ENCODE results near the gene PICK1.

PICK1 gene

DNA sequence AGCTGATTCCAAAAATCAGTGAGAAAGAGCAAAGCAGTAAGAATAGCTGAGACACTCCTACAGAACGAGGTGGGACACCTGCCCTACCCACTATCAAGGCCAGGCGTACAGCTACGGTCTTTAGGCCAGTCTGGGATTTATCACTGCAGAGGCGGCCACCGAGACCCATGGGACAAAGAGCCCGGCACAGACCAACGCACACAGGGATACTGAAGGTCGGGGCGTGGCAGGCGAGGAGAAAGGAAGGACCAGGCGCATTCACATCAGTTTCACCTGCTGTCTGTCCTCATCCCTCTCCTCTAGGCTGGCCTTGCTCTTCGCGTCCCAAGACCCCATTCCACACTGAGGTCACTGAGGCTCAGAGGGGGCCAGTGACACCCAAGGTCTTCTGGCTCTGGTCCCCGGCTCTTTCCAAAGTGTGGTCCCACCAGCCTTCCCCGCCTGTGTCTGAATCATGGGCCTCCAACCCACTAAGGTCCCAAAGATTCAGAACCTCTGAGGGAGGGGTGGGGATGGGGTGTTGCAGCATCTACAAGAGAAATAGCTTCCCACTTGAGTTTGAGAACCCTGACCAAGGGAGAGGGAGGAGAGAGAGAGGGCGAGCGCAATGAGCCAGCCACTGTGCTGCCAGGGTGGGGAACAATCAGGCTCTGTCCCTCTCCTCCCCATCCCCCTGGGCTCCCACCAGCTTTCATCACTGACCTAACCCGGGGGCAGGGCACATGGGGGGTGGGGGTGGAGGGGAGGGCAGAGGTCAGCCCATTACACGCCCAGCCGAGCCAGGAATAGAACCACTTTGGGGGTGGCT, 7.2 kb upstream of the PICK1 start:
- DNase-seq (ENCODE audit: low read depth in 3 of 3, low spot score in 1 of 3): no peak

DNA sequence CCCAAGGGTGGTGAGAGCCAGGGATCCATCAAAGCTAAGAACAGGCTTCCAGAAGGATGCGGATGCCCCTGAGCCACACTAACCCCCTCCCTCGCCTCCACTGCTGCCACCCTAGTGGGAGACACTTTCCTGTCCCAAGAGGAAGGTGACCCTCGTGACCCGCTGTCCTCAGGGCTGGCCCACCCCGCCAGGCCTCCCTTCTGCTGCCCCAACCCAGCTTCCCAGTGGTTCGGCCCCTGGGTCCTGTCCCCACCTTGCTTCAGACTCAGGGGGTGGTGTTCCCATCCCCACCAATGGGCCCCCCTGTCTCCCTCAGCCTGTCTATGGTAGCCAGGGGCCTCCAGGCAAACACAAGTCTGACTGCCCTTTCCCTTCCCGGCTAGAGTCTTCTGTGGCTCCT, 6.5 kb upstream of the PICK1 start:
- no peak for DNase-seq (ENCODE audit: low read depth in 3 of 3, low spot score in 1 of 3)

GRCh38 chr22:38051261-38051660, 5.9 kb upstream of the PICK1 start:
- no peak for DNase-seq (ENCODE audit: low read depth in 3 of 3, low spot score in 1 of 3)

- peak; percentile 32 to 58 (median 53) for DNase-seq (ENCODE audit: low read depth in 3 of 3, low spot score in 1 of 3)
These were observed 5.0 kb upstream of the PICK1 start for GRCh38 chr22:38051900-38052862.

GRCh38 chr22:38062791-38063190, 5.6 kb downstream of the PICK1 start:
- no peak for DNase-seq (ENCODE audit: low read depth in 3 of 3, low spot score in 1 of 3)

GRCh38 chr22:38065539-38065938, 8.3 kb downstream of the PICK1 start:
- no peak for DNase-seq (ENCODE audit: low read depth in 3 of 3, low spot score in 1 of 3)

GRCh38 chr22:38066381-38067027, 9.3 kb downstream of the PICK1 start:
- no peak for DNase-seq (ENCODE audit: low read depth in 3 of 3, low spot score in 1 of 3)

GRCh38 chr22:38067028-38067415, 9.8 kb downstream of the PICK1 start:
- DNase-seq (ENCODE audit: low read depth in 3 of 3, low spot score in 1 of 3): no peak

GRCh38 chr22:38067761-38068360, 10.7 kb downstream of the PICK1 start:
- no peak for DNase-seq (ENCODE audit: low read depth in 3 of 3, low spot score in 1 of 3)

DNA sequence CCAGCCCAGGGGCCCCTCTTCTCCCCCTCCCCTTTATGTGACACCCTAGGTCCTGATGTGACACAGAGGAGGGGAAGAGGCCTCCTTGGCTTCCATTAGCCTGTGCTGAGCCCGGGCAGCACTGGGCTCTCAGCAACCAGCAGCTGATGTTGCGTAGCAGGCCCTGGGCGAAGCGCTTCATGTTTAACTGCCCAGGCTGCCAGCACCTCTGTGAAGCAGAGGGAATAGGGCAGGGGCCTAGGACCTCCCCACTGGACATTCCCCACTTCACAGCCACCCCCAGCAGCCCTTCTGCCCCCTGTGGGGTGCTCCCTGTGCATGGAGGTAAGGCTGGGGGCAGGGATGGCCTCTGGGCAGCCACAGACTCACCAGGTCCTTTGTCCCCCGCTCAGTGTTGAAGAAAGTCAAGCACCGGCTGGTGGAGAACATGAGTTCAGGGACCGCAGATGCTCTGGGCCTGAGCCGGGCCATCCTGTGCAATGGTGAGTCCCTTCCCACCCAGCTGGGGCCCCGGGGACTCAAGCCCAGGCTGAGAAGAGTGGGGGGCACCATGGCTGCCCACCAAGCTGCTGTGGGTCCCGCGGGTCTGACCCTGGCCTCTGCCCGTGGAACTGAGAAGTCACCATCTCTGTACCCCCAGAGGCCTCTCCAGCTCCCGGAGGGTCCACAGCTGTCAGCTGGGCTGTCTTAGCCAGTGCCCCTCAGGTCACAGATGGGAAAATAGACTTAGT, 11.6 kb downstream of the PICK1 start:
- DNase-seq (ENCODE audit: low read depth in 3 of 3, low spot score in 1 of 3): no peak

DNA sequence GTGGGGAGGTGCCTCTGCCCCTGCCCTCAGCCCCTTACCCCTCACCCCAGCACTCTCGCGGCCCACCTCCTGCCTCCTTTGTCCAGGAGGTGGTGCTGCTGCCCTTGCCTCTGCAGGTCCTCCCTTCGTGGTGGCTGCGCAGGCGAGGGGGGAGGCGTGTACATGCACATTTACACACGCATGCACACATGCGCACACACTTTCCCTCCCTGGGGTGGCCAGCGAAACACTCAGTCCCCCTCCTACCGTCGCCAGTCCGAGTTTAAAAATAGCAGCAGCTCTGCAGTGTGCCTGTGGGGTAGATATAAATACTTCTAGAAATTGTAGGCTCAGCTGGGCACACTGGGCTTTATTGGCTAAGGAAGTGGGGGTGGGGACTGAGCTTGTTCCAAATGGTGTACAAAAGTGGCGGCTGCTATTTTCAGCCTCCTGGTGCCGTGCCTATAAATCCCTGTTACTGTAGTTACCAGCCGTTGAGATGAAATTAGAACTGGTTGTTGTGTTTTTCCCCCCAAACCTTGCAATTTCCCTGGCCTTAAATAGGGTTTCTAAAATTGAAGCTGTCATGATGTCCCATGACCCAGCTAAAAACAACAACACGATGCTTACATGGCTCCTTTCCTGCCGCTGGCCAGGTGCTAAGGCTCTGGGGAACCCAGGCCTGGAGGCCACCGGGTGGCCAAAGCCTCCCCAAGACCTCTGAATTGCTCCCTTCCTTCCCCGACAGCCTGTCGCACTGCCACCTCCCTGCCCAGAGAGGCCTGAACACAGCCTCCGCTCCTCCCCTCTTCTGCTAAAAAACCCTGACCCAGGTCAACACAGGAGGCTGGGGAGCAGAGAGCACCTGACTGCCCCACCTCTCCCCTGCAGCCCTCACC, 12.4 kb downstream of the PICK1 start:
- DNase-seq (ENCODE audit: low read depth in 3 of 3, low spot score in 1 of 3): no peak

- DNase-seq (ENCODE audit: low read depth in 3 of 3, low spot score in 1 of 3): no peak
These were observed 13.2 kb downstream of the PICK1 start for GRCh38 chr22:38070250-38070921.

DNA sequence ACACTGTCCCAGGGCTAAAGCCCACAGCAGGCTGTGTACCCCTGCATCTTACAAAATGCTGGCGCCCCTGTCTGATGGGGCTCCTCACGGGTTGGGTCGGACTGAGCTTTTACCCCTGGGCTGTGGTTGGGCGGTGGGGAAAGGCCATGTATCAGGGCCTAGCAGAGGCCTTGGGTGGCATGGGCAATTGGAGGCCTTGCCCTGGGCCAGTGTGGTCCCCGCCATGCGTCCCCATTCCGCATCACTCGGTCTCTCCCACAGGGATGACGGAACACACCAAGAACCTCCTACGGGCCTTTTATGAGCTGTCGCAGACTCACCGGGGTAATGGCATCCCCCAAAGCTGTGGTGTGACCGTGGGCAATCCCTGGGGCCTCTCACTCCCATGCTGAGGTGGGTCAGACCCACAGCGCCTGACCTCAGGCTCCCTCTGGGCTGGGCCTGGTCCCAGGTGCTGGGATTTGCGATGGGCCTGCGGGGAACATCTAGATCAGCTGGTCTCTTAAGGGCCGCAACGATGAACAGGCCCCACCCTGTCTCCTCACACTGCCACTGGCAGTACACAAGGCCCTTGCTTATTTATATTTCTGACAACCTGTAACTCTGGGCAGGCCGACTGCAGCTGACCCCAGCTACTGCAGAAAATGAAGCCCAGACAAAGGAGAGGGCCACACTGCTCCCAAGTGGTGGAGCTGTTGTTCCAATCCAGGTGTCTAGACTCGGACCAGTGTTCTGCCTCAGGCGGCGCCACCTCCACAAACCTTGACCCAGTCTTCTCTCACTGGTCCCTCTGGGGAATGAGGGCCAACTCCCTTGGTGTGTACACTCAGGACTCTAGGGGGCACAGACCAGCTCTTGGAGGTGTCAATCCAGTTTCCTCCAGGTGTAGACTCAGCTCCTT, 14.5 kb downstream of the PICK1 start:
- no peak for DNase-seq (ENCODE audit: low read depth in 3 of 3, low spot score in 1 of 3)

DNA sequence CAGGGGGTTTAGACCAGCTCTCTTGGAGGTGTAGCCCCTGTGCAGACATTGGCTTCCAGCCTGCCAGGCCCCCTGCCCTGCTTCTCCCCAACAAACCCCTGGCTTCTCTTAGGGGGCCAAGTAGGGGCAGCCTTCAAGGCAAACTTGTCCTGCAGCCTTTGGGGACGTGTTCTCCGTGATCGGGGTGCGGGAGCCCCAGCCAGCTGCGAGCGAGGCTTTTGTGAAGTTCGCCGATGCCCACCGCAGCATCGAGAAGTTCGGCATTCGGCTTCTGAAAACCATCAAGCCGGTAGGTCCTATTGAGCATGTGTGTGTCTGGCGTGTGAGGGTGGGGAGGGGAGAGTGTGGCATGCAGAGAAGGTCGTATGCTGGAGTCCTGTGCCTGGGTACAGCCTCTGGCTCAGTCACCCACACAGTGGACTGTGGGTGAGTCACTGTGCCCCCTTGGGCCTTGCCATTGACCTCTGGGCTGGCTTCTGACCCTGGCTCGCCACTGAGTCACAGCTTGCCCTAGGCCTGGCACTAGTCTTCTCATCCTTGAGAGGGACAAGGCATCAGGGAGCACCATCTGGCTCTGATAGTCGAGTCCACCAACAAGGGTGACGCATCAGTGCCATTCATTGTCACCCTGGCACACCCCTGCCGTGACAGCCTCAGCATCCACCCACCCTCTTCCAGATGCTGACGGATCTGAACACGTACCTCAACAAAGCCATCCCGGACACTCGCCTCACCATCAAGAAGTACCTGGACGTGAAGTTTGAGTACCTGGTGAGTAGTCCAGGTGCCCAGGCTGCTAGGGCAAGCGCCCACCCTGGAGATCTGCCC, 15.3 kb downstream of the PICK1 start:
- DNase-seq (ENCODE audit: low read depth in 3 of 3, low spot score in 1 of 3): no peak

- no peak for DNase-seq (ENCODE audit: low read depth in 3 of 3, low spot score in 1 of 3)
These were observed 16.2 kb downstream of the PICK1 start for GRCh38 chr22:38073150-38074130.

Data from stimulated activated CD4-positive, alpha-beta T cell treated with anti-CD3 and anti-CD28 coated beads, TNF-alpha, amount 100 ng/mL, for 1 hour (primary cell).